ENCODE data around the gene BZW1. TPM values are rescaled to one million over a fixed set of nuclear protein-coding genes. Genes with fewer than 3 reads are reported as not detected.

The BZW1 gene
- total and polyA plus RNA-seq, 2 of the 4 experiments (the other 2 are of a cell fraction) = 204 to 268 TPM

DNA sequence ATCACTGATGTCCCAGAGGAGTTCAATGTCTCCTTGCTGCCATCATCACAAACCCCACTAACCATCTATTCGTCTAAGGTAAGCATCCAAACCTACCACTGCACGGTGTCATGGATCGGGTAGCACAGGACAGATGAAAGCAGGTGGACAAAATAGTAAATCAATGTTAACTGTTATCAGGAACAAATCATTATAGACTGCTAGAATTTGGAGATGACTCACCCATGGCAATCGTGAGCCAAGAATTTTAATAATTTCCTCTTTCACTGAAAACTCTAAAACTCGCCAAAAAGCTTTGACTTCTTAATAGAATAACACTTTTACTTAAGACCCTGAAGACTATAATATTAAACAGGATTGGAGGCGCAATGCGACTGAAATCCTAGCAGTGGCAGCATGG, 33.7 kb upstream of the BZW1 start:
- no peak for DNase-seq

More for the DNA sequence above, 33.7 kb upstream of the BZW1 start:
- H4K8ac ChIP-seq (ENCODE audit: low read depth in 2 of 2, low read length in 2 of 2) = peak overlapping the region in 1 of 2 experiments; percentile 61; a peak in 1 of 4 replicates
- no peak overlapping the region for H3K9ac ChIP-seq (ENCODE audit: low read depth, low read length)
- 69% methylated on average over 2 of the region's 7 CpGs; no CpG with 5 or more reads in 1 of the 2 experiments for WGBS, 2 experiments (ENCODE audit: extremely low coverage in 2 of 2, insufficient read length in 1 of 2)
- no TSS peak for BruUV-seq (replicated peaks)
- H3K4me1 ChIP-seq (ENCODE audit: control insufficient read depth, insufficient read depth, low read length) = peaks cover 7% of the 10 kb centered on the region
- peak; percentile 31; the same call in 1 of the 2 replicates for TF ChIP-seq FOS (IDR thresholded peaks at IDR 0.05; ENCODE audit: low read depth, low read length)
- TF ChIP-seq, protein P1, sequence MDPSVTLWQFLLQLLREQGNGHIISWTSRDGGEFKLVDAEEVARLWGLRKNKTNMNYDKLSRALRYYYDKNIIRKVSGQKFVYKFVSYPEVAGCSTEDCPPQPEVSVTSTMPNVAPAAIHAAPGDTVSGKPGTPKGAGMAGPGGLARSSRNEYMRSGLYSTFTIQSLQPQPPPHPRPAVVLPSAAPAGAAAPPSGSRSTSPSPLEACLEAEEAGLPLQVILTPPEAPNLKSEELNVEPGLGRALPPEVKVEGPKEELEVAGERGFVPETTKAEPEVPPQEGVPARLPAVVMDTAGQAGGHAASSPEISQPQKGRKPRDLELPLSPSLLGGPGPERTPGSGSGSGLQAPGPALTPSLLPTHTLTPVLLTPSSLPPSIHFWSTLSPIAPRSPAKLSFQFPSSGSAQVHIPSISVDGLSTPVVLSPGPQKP (IDR thresholded peaks at IDR 0.05; ENCODE audit: borderline replicate concordance, low read depth, low read length) = no peak
- peak overlapping the region; percentile 64; the same call in 1 of the 2 replicates for H3K4ac ChIP-seq (ENCODE audit: low read depth, low read length)
- peak overlapping the region; percentile 62 for H2AFZ ChIP-seq (replicated peaks; ENCODE audit: low read length, poor library complexity)
- ChIA-PET CTCF (no interaction called here), POLR2A (ENCODE audit: unreplicated experiment) (no interaction called here)
- H3K23ac ChIP-seq (ENCODE audit: low read depth, low read length) = no peak overlapping the region; the same call in 1 of the 2 replicates
- H3K14ac ChIP-seq (replicated peaks; ENCODE audit: low read depth, low read length) = peak overlapping the region; percentile 68; the same call in 1 of the 2 replicates
- dilution Hi-C loops (cut with HindIII; ENCODE audit: low sequenced_read_pairs, unreplicated experiment) (no loop called here), in situ Hi-C loops (cut with MboI; ENCODE audit: low sequenced_read_pairs) (no loop called here), intact Hi-C loops (cut with micrococcal nuclease) (no loop called here)
- H2AK5ac ChIP-seq (ENCODE audit: low read depth, low read length) = peak overlapping the region; percentile 96
- H4K20me1 ChIP-seq (ENCODE audit: insufficient read depth, low read length) = no peaks in the 10 kb centered on the region
- H3K9me3 ChIP-seq (ENCODE audit: control insufficient read depth, insufficient read depth, low read length) = peaks cover 1% of the 10 kb centered on the region; the same call in 1 of the 2 replicates
- no peak overlapping the region for H4K5ac ChIP-seq (ENCODE audit: low read depth, low read length)
- peak overlapping the region; percentile 39 for H2AK9ac ChIP-seq (replicated peaks; ENCODE audit: low read depth, low read length, poor library complexity)
- H2BK20ac ChIP-seq (ENCODE audit: low read depth, low read length) = peak overlapping the region; percentile 76; the same call in 1 of the 2 replicates
- H2BK120ac ChIP-seq (ENCODE audit: low read depth, low read length) = peak overlapping the region; percentile 71; the same call in 1 of the 2 replicates
- no peaks in the 10 kb centered on the region for H3K36me3 ChIP-seq (ENCODE audit: control insufficient read depth, insufficient read depth, low read length)
- H3K9me1 ChIP-seq (ENCODE audit: insufficient read depth, low read length) = peaks cover 6% of the 10 kb centered on the region
- no peaks in the 10 kb centered on the region for H3K27me3 ChIP-seq (ENCODE audit: control insufficient read depth, insufficient read depth, low read length)
- H2BK5ac ChIP-seq (ENCODE audit: low read depth, low read length, poor library complexity, severe bottlenecking) = peak overlapping the region; percentile 22
- peak overlapping the region; percentile 28; the same call in 1 of the 2 replicates for H3K4me2 ChIP-seq (ENCODE audit: low read depth, low read length)
- H3K18ac ChIP-seq (ENCODE audit: low read depth, low read length) = peak overlapping the region; percentile 51
- H3K27ac ChIP-seq (ENCODE audit: insufficient read depth, low read length) = peak overlapping the region; percentile 4
- no peaks in the 10 kb centered on the region for H3K79me1 ChIP-seq (ENCODE audit: low read depth in 1 of 2, low read length in 2 of 2)
- peak; percentile 24 for ATAC-seq (ENCODE audit: low read depth)
- H3K4me3 ChIP-seq (ENCODE audit: insufficient read depth, low read depth, low read length) = no peak overlapping the region
- peak overlapping the region; percentile 62; the same call in 1 of the 2 replicates for H4K91ac ChIP-seq (ENCODE audit: insufficient read depth, low read depth, low read length)
- H3K56ac ChIP-seq (ENCODE audit: extremely low read depth, insufficient read depth, low read length) = no peak overlapping the region
- H2BK15ac ChIP-seq (ENCODE audit: low read depth, low read length) = peak overlapping the region; percentile 76; the same call in 2 of the 3 replicates
